Natural killer cell (primary cell): ENCODE data around the gene PDSS1. TPM values are rescaled to one million over a fixed set of nuclear protein-coding genes. Genes with fewer than 3 reads are reported as not detected.

Experiments
- ATAC-seq, 3 donors: fragments of 150-1000 bp in 2 of 3; fragments of 200-7000 bp in 1 of 3; cut with Tn5 transposase; 1 replicate in 1 of 3; 2 replicates in 2 of 3; pipeline ENCODE4 v1.10.0; 2021; ENCODE audit warnings: mild to moderate bottlenecking in 2 of 3, moderate library complexity in 2 of 3
- DNase-seq, 2 donors: peaks; one replicate each; pipeline versions ENCODE4 v3.0.0 to v3.0.0-alpha.2; 2013 to 2021; ENCODE audit warnings: mixed read lengths in 1 of 2
- H3K27ac ChIP-seq: one replicate; pipeline ENCODE4 v1.5.1; 2013; ENCODE audit warnings: mild to moderate bottlenecking, low read length
- H3K27me3 ChIP-seq: one replicate; pipeline ENCODE4 v1.6.1; 2013; ENCODE audit warnings: low read length; ENCODE audit not compliant: control insufficient read depth, insufficient read depth
- H3K36me3 ChIP-seq: one replicate; pipeline ENCODE4 v1.6.1; 2013; ENCODE audit warnings: low read length; ENCODE audit not compliant: control insufficient read depth, insufficient read depth
- H3K4me1 ChIP-seq: one replicate; pipeline ENCODE4 v1.6.1; 2013; ENCODE audit warnings: low read length; ENCODE audit not compliant: control insufficient read depth, insufficient read depth
- H3K4me3 ChIP-seq: one replicate; pipeline ENCODE4 v1.5.1; 2013; ENCODE audit warnings: low read length
- H3K9me3 ChIP-seq: one replicate; pipeline ENCODE4 v1.6.1; 2013; ENCODE audit warnings: low read length; ENCODE audit not compliant: control insufficient read depth, insufficient read depth
- H3K27ac Mint-ChIP-seq, 2 donors: one replicate each; pipeline ENCODE4 v1.8.0; 2022; ENCODE audit warnings: mild to moderate bottlenecking in 2 of 2, mixed read lengths in 2 of 2, moderate library complexity in 1 of 2
- H3K27me3 Mint-ChIP-seq, 2 donors: one replicate each; pipeline ENCODE4 v1.8.0; 2022; ENCODE audit warnings: low read depth in 2 of 2, mixed read lengths in 2 of 2
- H3K36me3 Mint-ChIP-seq: one replicate; pipeline ENCODE4 v1.8.0; 2022; ENCODE audit warnings: mixed read lengths
- H3K4me1 Mint-ChIP-seq, 2 donors: one replicate each; pipeline ENCODE4 v1.8.0; 2022; ENCODE audit warnings: mixed read lengths in 2 of 2
- H3K4me3 Mint-ChIP-seq: one replicate; pipeline ENCODE4 v1.8.0; 2022; ENCODE audit warnings: mild to moderate bottlenecking, moderate library complexity, mixed read lengths
- H3K9me3 Mint-ChIP-seq, 2 donors: one replicate each; pipeline ENCODE4 v1.8.0; 2022; ENCODE audit warnings: mixed read lengths in 2 of 2
- CTCF ChIP-seq: fragments of 200-600 bp; IDR thresholded peaks from one replicate; pipeline ENCODE4 v1.8.0; 2022; ENCODE audit warnings: antibody characterized with exemption
- WGBS: methylation state at CpG from one replicate; pipeline ENCODE4 v1.1.7; 2013; ENCODE audit warnings: missing lambda C conversion rate; ENCODE audit not compliant: insufficient coverage; 5-methylcytosine and 5-hydroxymethylcytosine counted together
- intact Hi-C: fragments of 100-400 bp; cut with micrococcal nuclease; formaldehyde crosslinking; loops from one replicate; pipeline ENCODE4 v1.14.2; 2022
- total RNA-seq, 4 donors: library from RNA; stranded (reverse); fragments of 120-200 nt in 1 of 4; gene quantifications; one replicate each; pipeline versions ENCODE4 v1.2.3 to v1.2.4, GENCODE V29; 2013 to 2022

Gene PDSS1
- total RNA-seq, 3 donors from 2014 or later (not counting 1 experiment from before 2014, with no cell fraction given): 3.5 to 4.4 (median 3.7) TPM

DNA sequence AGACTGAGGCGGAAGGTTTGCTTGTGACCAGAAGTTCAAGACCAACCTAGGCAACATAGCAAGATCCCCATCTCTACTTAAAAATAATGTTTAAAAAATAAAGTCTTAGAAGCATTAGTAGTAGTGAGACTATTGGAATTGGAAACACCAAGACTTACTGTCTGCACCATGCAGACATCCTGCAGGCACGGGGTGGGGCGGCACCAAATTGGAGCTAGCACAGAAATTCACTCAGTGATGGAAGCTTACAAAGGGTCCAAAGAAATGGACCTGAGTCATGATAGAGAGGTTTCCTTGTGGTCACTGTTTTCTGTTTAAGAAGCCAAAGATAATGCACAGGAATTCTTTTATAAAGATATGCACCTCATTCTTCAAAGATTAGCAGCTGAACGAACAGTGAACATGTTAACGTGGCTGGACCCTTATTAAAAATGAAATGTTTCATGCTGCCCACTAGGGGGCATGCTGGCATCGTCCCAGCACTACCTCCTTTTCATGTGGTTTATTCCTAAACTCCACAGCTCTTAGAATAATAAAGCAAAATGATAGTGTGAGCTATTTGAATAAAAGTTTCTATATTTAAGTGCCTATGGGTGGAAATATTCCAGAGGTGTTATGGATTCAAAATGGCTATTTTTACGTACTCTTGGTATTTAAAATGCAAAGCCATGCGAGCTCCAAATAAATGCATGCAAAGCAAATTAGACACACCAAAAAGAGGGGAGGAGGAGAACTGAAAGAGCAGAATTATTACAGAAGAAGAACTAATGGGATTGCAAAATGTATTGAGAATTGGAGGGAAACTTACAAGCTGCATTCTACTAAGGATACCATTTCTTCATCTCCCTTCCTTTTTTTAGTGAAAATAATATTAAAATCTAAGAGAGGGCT is 28.6 kb downstream of the PDSS1 start:
- H3K4me3 ChIP-seq: no peak overlapping the region
- peaks cover 14% of the 10 kb centered on the region for H3K4me1 ChIP-seq
- Mint-ChIP-seq H3K36me3 (peaks cover 8% of the 10 kb centered on the region), H3K27me3 (no peaks in the 10 kb centered on the region), H3K9me3 (no peaks in the 10 kb centered on the region), H3K4me1 (peaks cover 14% of the 10 kb centered on the region in 2 donors), H3K27ac (no peak overlapping the region), H3K4me3 (no peak overlapping the region)
- no peak overlapping the region for H3K27ac ChIP-seq
- peaks cover 12% of the 10 kb centered on the region for H3K36me3 ChIP-seq
- H3K9me3 ChIP-seq: no peaks in the 10 kb centered on the region
- TF ChIP-seq CTCF: peak; percentile 95
- intact Hi-C loops: loop anchor here (1.0 kb wide), 1 partner anchor 156 kb away; no protein-coding TSS in a partner anchor
- H3K27me3 ChIP-seq: no peaks in the 10 kb centered on the region
- ATAC-seq (peak in 2 of 3 donors; percentile 42 to 45), DNase-seq (peak in 1 of 2 donors; percentile 81)
- 71% methylated on average over 6 of the region's 8 CpGs for WGBS

GRCh38 chr10:26727005-26727404 is 29.5 kb downstream of the PDSS1 start:
- intact Hi-C loops: no loop called here
- no peak for DNase-seq
- no peak overlapping the region for H3K27ac ChIP-seq
- TF ChIP-seq CTCF: no peak
- no peaks in the 10 kb centered on the region for H3K27me3 Mint-ChIP-seq
- H3K4me3 Mint-ChIP-seq: no peak overlapping the region
- H3K36me3 ChIP-seq: peaks cover 12% of the 10 kb centered on the region
- H3K27ac Mint-ChIP-seq: no peak overlapping the region
- no peaks in the 10 kb centered on the region for H3K9me3 ChIP-seq
- H3K4me1 Mint-ChIP-seq: peaks cover 5% of the 10 kb centered on the region in 2 donors
- H3K4me1 ChIP-seq: peaks cover 5% of the 10 kb centered on the region
- no CpG with 5 or more reads among the region's 1 CpG for WGBS
- no peaks in the 10 kb centered on the region for H3K9me3 Mint-ChIP-seq
- H3K4me3 ChIP-seq: no peak overlapping the region
- ATAC-seq: no peak
- no peaks in the 10 kb centered on the region for H3K27me3 ChIP-seq
- peaks cover 8% of the 10 kb centered on the region for H3K36me3 Mint-ChIP-seq

DNA sequence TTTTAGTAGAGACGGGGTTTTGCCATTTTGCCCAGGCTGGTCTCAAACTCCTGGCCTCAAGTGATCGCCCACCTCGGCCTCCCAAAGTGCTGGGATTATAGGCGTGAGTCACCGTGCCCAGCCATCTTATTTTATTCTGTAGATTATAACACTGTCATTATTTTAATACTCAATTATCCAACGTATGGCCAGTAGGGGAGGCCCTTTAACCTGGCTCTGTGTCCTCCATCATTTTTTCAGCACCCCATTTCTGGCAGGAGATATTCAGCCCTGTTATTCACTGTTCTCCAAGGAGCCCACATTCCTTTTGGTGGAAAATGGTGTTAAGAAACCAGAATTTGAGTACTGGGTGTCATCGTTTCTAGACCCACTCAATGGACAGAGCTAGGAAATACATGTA is 31.5 kb downstream of the PDSS1 start:
- intact Hi-C loops: no loop called here

More for the DNA sequence above, 31.5 kb downstream of the PDSS1 start:
- H3K4me3 Mint-ChIP-seq: no peak overlapping the region
- peaks cover 4% of the 10 kb centered on the region in 2 donors for H3K4me1 Mint-ChIP-seq
- TF ChIP-seq CTCF: no peak
- no peak overlapping the region for H3K27ac ChIP-seq
- no peaks in the 10 kb centered on the region for H3K9me3 ChIP-seq
- no peak overlapping the region for H3K4me3 ChIP-seq
- DNase-seq: no peak
- no peaks in the 10 kb centered on the region for H3K9me3 Mint-ChIP-seq
- H3K4me1 ChIP-seq: no peaks in the 10 kb centered on the region
- no peak overlapping the region for H3K27ac Mint-ChIP-seq
- H3K27me3 Mint-ChIP-seq: no peaks in the 10 kb centered on the region
- H3K36me3 Mint-ChIP-seq: peaks cover 6% of the 10 kb centered on the region
- no peak for ATAC-seq
- WGBS: 90% methylated on average over 7 of the region's 7 CpGs
- H3K27me3 ChIP-seq: no peaks in the 10 kb centered on the region
- peaks cover 12% of the 10 kb centered on the region for H3K36me3 ChIP-seq
